GM18508 (cell line): ENCODE measurements around the gene LIAS.
"Not testable (repeated sequence)": the region's sequence is repeated elsewhere in the genome, so short reads cannot be mapped to it uniquely, and the experiment has no call there.

ENCODE experiments used
- ATAC-seq: cut with Tn5 transposase; IDR thresholded peaks from one replicate; pipeline ENCODE4 v1.9.1; 2021; ENCODE audit warnings: moderate number of reproducible peaks; ENCODE audit not compliant: insufficient read depth, unreplicated experiment

Gene LIAS

GRCh38 chr4:39452860-39453587 is 5.8 kb upstream of the LIAS start:
- no peak for ATAC-seq

- no peak for ATAC-seq
Observed at GRCh38 chr4:39453738-39454137, 5.1 kb upstream of the LIAS start.

- ATAC-seq = no peak
Observed at GRCh38 chr4:39455486-39455885, 3.4 kb upstream of the LIAS start.

GRCh38 chr4:39456946-39457763 is 1.7 kb upstream of the LIAS start:
- ATAC-seq = no peak

GRCh38 chr4:39458161-39458504 is 723 bp upstream of the LIAS start:
- not testable (repeated sequence) for ATAC-seq

- no peak for ATAC-seq
Observed at GRCh38 chr4:39464886-39465501, 6.1 kb downstream of the LIAS start.

GRCh38 chr4:39466747-39467146 is 7.9 kb downstream of the LIAS start:
- ATAC-seq = no peak

- no peak for ATAC-seq
Observed at GRCh38 chr4:39467464-39467863, 8.6 kb downstream of the LIAS start.

GRCh38 chr4:39469429-39470077 is 10.7 kb downstream of the LIAS start:
- ATAC-seq = no peak

- ATAC-seq = no peak
Observed at GRCh38 chr4:39470402-39470801, 11.5 kb downstream of the LIAS start.

GRCh38 chr4:39472396-39472795 is 13.5 kb downstream of the LIAS start:
- no peak for ATAC-seq

- ATAC-seq = no peak
Observed at GRCh38 chr4:39476187-39476895, 17.5 kb downstream of the LIAS start.

- ATAC-seq = no peak
Observed at GRCh38 chr4:39480251-39480650, 21.4 kb downstream of the LIAS start.

- no peak for ATAC-seq
Observed at GRCh38 chr4:39480902-39481695, 22.2 kb downstream of the LIAS start.

GRCh38 chr4:39484582-39485272 is 25.9 kb downstream of the LIAS start:
- ATAC-seq = no peak

- ATAC-seq = no peak
Observed at GRCh38 chr4:39486221-39486804, 27.5 kb downstream of the LIAS start.

GRCh38 chr4:39490322-39490721 is 31.5 kb downstream of the LIAS start:
- ATAC-seq = no peak

- ATAC-seq = no peak
Observed at GRCh38 chr4:39494354-39494753, 35.5 kb downstream of the LIAS start.
